Activated CD8-positive, alpha-beta T cell treated with anti-CD3 and anti-CD28 coated beads for 36 hours (primary cell): ENCODE results near the gene MAMLD1. TPM values are rescaled to one million over a fixed set of nuclear protein-coding genes. Genes with fewer than 3 reads are reported as not detected.

Experiments
- ATAC-seq: fragments of 200-7000 bp; cut with Tn5 transposase; one replicate; pipeline ENCODE4 v1.10.0; 2021; ENCODE audit warnings: mild to moderate bottlenecking, moderate library complexity
- CTCF ChIA-PET: fragments of 350-600 bp; sonication (Branson Sonifier 250); formaldehyde crosslinking; loops from one replicate; lab custom pipeline; 2021; ENCODE audit warnings: antibody characterized with exemption; lab: Charles Lee
- POLR2A ChIA-PET: fragments of 350-600 bp; sonication (Branson Sonifier 250); formaldehyde crosslinking; loops from one replicate; lab custom pipeline; 2021; ENCODE audit warnings: antibody characterized with exemption; lab: Charles Lee
- DNase-seq: peaks from one replicate; pipeline ENCODE4 v3.0.0-alpha.2; 2020
- H3K27ac Mint-ChIP-seq: one replicate; pipeline ENCODE4 v1.8.0; 2021; ENCODE audit warnings: mild to moderate bottlenecking, mixed read lengths
- H3K27me3 Mint-ChIP-seq: one replicate; pipeline ENCODE4 v1.8.0; 2021; ENCODE audit warnings: mixed read lengths
- H3K36me3 Mint-ChIP-seq: one replicate; pipeline ENCODE4 v1.8.0; 2021; ENCODE audit warnings: low read depth, mixed read lengths
- H3K4me1 Mint-ChIP-seq: one replicate; pipeline ENCODE4 v1.8.0; 2021; ENCODE audit warnings: low read depth, mixed read lengths
- H3K4me3 Mint-ChIP-seq: one replicate; pipeline ENCODE4 v1.8.0; 2021; ENCODE audit warnings: mild to moderate bottlenecking, moderate library complexity, mixed read lengths
- H3K9me3 Mint-ChIP-seq: one replicate; pipeline ENCODE4 v1.8.0; 2021; ENCODE audit warnings: mixed read lengths
- CTCF ChIP-seq: fragments of 200-600 bp; IDR thresholded peaks from one replicate; pipeline ENCODE4 v1.8.0; 2022; ENCODE audit warnings: antibody characterized with exemption, mild to moderate bottlenecking
- intact Hi-C: fragments of 100-400 bp; cut with micrococcal nuclease; formaldehyde crosslinking; loops from one replicate; pipeline ENCODE4 v1.10.0; 2022
- total RNA-seq, 2 experiments: library from RNA; stranded (reverse); gene quantifications; one replicate each; pipeline ENCODE4 v1.2.3, GENCODE V29; 2021

The MAMLD1 gene
- total RNA-seq, 2 experiments from 2014 or later, result 1.8 to 2.0 TPM

DNA sequence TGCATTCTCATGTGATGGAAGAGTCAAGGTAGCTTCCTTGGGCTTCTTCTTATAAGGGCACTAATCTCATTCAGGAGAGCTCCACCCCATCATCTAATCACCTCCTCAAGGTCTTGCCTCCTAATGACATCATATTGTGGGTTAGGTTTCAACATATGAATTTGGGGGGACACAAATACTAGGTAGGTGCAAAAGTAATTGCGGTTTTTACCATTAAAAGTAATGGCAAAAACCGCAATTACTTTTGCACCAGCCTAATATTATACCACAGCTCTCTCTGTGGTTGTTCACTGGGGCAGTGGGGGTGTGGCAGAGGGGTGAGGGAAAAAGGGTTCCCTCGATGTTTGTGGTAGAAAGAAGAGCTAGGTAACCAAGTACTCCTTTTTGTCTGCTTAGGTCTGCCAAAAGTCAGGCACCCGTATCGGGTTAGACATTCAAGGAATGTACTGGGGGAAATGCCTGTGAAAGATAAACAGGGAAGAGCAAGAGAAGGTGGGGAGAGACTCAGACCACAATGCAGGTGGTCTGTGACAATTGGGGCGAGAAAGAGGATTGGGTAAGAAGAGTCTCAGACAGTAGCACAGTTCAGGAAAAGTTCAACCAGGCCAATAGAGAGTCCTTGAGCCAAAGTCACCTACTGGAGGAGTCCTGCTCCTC, 126.4 kb downstream of the MAMLD1 start:
- no peak for DNase-seq
- CTCF ChIA-PET, result no interaction called here
- Mint-ChIP-seq H3K27me3 (no peaks in the 10 kb centered on the region), H3K36me3 (no peaks in the 10 kb centered on the region), H3K9me3 (no peaks in the 10 kb centered on the region), H3K27ac (no peak overlapping the region), H3K4me3 (no peak overlapping the region), H3K4me1 (no peaks in the 10 kb centered on the region)
- intact Hi-C loops, result loop anchor here (10.0 kb wide), 2 partner anchors 125 to 525 kb away; partner anchors contain the start of gene MAMLD1
- POLR2A ChIA-PET, result no interaction called here
- ATAC-seq, result no peak
- no peak for TF ChIP-seq CTCF

GRCh38 chrX:150495496-150495895, 132.4 kb downstream of the MAMLD1 start:
- CTCF ChIA-PET, result no interaction called here
- Mint-ChIP-seq H3K27ac (no peak overlapping the region), H3K4me3 (no peak overlapping the region), H3K27me3 (no peaks in the 10 kb centered on the region), H3K36me3 (no peaks in the 10 kb centered on the region), H3K9me3 (no peaks in the 10 kb centered on the region), H3K4me1 (no peaks in the 10 kb centered on the region)
- TF ChIP-seq CTCF, result no peak
- POLR2A ChIA-PET, result no interaction called here
- intact Hi-C loops, result no loop called here
- ATAC-seq, result no peak
- DNase-seq, result no peak

GRCh38 chrX:150499240-150499639, 136.1 kb downstream of the MAMLD1 start:
- intact Hi-C loops, result no loop called here
- CTCF ChIA-PET, result no interaction called here

DNA sequence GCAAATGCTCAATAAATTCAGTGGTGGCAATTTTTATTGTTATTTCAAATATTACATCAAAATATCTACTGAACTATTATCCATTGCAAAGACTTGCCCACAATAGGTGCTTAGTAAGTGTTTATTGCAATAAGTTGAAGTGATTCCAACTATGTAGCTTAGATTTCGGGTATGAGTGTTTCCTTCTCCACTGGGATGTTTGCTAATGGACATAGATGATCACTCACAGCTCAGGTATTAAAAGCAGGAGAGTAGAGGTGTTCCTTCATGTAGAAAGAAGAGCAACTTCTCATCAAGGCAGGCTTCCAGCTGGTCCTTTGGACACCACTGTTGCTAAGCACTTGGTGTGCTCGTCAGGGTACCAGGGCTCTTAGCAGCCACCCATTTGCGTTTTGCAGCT, 139.0 kb downstream of the MAMLD1 start:
- ATAC-seq (no peak), DNase-seq (no peak)
- Mint-ChIP-seq H3K4me1 (no peaks in the 10 kb centered on the region), H3K4me3 (no peak overlapping the region), H3K27ac (no peak overlapping the region), H3K9me3 (no peaks in the 10 kb centered on the region), H3K36me3 (no peaks in the 10 kb centered on the region), H3K27me3 (no peaks in the 10 kb centered on the region)
- ChIA-PET POLR2A (no interaction called here), CTCF (interaction anchor here (1.2 kb wide), 2 partner anchors 52 to 85 kb away, joined by 3 read pairs; no protein-coding TSS in a partner anchor)
- TF ChIP-seq CTCF, result no peak
- intact Hi-C loops, result no loop called here

More at GRCh38 chrX:150499240-150499639, 136.1 kb downstream of the MAMLD1 start:
- DNase-seq (no peak), ATAC-seq (no peak)
- Mint-ChIP-seq H3K9me3 (no peaks in the 10 kb centered on the region), H3K27ac (no peak overlapping the region), H3K4me1 (no peaks in the 10 kb centered on the region), H3K4me3 (no peak overlapping the region), H3K27me3 (no peaks in the 10 kb centered on the region), H3K36me3 (no peaks in the 10 kb centered on the region)
- TF ChIP-seq CTCF, result no peak
- POLR2A ChIA-PET, result no interaction called here

DNA sequence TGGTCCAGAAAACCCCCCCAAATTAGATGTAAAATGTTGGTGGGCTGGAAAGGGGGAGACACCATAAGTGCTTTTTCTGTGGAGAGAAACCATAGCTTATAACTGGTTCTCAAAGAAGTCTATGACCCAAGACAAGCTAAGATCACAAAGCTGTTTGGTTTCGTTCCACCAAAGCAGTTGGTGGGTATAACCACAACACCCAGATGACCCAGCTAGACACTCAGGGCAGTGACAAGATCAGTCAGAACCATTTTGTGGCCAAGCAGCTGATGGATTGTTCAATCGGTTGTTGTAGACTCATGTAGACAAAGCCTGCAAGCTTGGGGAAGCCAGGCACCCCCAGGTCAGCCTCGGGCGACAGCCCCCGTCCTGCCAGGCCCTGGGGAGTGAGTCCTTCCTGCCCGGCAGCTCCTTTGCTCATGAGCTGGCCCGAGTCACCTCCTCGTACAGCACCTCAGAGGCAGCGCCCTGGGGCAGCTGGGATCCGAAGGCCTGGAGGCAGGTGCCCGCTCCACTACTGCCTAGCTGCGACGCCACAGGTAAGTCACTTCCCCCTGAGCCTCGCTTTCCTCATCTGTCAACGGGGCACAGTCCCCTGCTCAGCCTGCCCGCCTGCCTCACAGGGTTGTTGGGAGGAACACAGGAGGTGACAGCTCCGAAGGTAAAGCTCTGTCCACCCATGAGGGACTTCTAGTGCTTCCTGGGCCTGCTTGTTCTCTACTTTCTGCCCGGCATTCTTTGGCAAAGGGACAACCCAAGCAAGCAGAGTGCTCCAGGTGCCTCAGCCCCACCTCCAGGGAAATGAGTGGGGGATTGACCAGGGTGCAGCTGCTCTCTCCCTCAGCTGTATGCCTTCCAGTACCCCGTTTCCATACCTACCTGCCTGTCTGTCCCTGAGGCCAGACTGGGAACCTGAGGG, 140.1 kb downstream of the MAMLD1 start:
- ChIA-PET CTCF (interaction anchor here (1.2 kb wide), 2 partner anchors 53 to 84 kb away, joined by 3 read pairs; no protein-coding TSS in a partner anchor), POLR2A (no interaction called here)
- intact Hi-C loops, result no loop called here
- ATAC-seq (no peak), DNase-seq (no peak)
- no peaks in the 10 kb centered on the region for H3K4me1 Mint-ChIP-seq
- H3K27ac Mint-ChIP-seq, result no peak overlapping the region
- H3K36me3 Mint-ChIP-seq, result no peaks in the 10 kb centered on the region
- no peak for TF ChIP-seq CTCF
- H3K9me3 Mint-ChIP-seq, result no peaks in the 10 kb centered on the region
- H3K27me3 Mint-ChIP-seq, result no peaks in the 10 kb centered on the region
- no peak overlapping the region for H3K4me3 Mint-ChIP-seq
